WTC11 (cell line): ENCODE data around the gene CCDC77. TPM values are rescaled to one million over a fixed set of nuclear protein-coding genes. Genes with fewer than 3 reads are reported as not detected.

Experiments
- ATAC-seq: fragments of 200-7000 bp; cut with Tn5 transposase; 2 replicates; pipeline ENCODE4 v1.10.0; 2021; ENCODE audit warnings: mild to moderate bottlenecking, moderate library complexity
- CTCF ChIA-PET: fragments of 300-600 bp; sonication (Branson Sonifier 250); formaldehyde crosslinking; loops from one replicate; lab custom pipeline; 2021; ENCODE audit warnings: antibody characterized with exemption; lab: Charles Lee
- POLR2A ChIA-PET: fragments of 350-600 bp; sonication (Branson Sonifier 250); formaldehyde crosslinking; loops from one replicate; lab custom pipeline; 2021; ENCODE audit warnings: antibody characterized with exemption; lab: Charles Lee
- DNase-seq: peaks from one replicate; pipeline ENCODE4 v3.0.0; 2021; ENCODE audit warnings: low spot score
- H3K27ac Mint-ChIP-seq: 2 replicates; pipeline ENCODE4 v1.8.0; 2021; ENCODE audit warnings: mixed read lengths
- H3K27me3 Mint-ChIP-seq: 2 replicates; pipeline ENCODE4 v1.8.0; 2021; ENCODE audit warnings: low read depth, mild to moderate bottlenecking, moderate library complexity, mixed read lengths
- H3K36me3 Mint-ChIP-seq: 2 replicates; pipeline ENCODE4 v1.8.0; 2021; ENCODE audit warnings: mixed read lengths
- H3K4me1 Mint-ChIP-seq: 2 replicates; pipeline ENCODE4 v1.8.0; 2022; ENCODE audit warnings: mixed read lengths
- H3K4me3 Mint-ChIP-seq: 2 replicates; pipeline ENCODE4 v1.8.0; 2021; ENCODE audit warnings: mild to moderate bottlenecking, moderate library complexity, mixed read lengths
- H3K9me3 Mint-ChIP-seq: 2 replicates; pipeline ENCODE4 v1.8.0; 2021; ENCODE audit warnings: mixed read lengths
- ATF1 ChIP-seq: sonication (generic); formaldehyde crosslinking; IDR thresholded peaks from 2 replicates; pipeline ENCODE4 v1.8.1; 2023; ENCODE audit warnings: mild to moderate bottlenecking, moderate library complexity, missing genetic modification reagents
- CTCF ChIP-seq: fragments of 200-600 bp; IDR thresholded peaks from 2 replicates; pipeline ENCODE4 v1.8.0; 2022; ENCODE audit warnings: antibody characterized with exemption
- EMX1 ChIP-seq: fragments of 250-450 bp; sonication (Bioruptor Pico); IDR thresholded peaks from 2 replicates; pipeline ENCODE4 v1.8.0; 2021; ENCODE audit warnings: mild to moderate bottlenecking
- ETV6 ChIP-seq: sonication (generic); formaldehyde crosslinking; IDR thresholded peaks from 2 replicates; pipeline ENCODE4 v1.8.1; 2022; ENCODE audit warnings: mild to moderate bottlenecking, missing genetic modification reagents
- FOXK1 ChIP-seq: sonication (generic); formaldehyde crosslinking; IDR thresholded peaks from 2 replicates; pipeline ENCODE4 v1.8.0; 2022; ENCODE audit warnings: mild to moderate bottlenecking, moderate library complexity, missing genetic modification reagents
- FOXP1 ChIP-seq: sonication (generic); formaldehyde crosslinking; IDR thresholded peaks from 2 replicates; pipeline ENCODE4 v1.8.0; 2022; ENCODE audit warnings: missing genetic modification reagents, mild to moderate bottlenecking, moderate library complexity, borderline replicate concordance
- MLX ChIP-seq: sonication (generic); formaldehyde crosslinking; IDR thresholded peaks from 2 replicates; pipeline ENCODE4 v1.8.1; 2023; ENCODE audit warnings: mild to moderate bottlenecking, missing genetic modification reagents, moderate library complexity
- MXD4 ChIP-seq: fragments of 250-450 bp; sonication (Bioruptor Pico); IDR thresholded peaks from 2 replicates; pipeline ENCODE4 v1.8.0; 2021; ENCODE audit warnings: mild to moderate bottlenecking, moderate library complexity, borderline replicate concordance
- MYBL2 ChIP-seq: sonication (generic); formaldehyde crosslinking; IDR thresholded peaks from 2 replicates; pipeline ENCODE4 v1.8.1; 2023; ENCODE audit warnings: mild to moderate bottlenecking, moderate library complexity, missing genetic modification reagents
- OVOL2 ChIP-seq: fragments of 250-450 bp; sonication (Bioruptor Pico); IDR thresholded peaks from 2 replicates; pipeline ENCODE4 v1.9.0; 2021; ENCODE audit warnings: mild to moderate bottlenecking, borderline replicate concordance
- PRRX2 ChIP-seq: fragments of 250-450 bp; sonication (Bioruptor Pico); IDR thresholded peaks from 2 replicates; pipeline ENCODE4 v1.8.0; 2021; ENCODE audit warnings: mild to moderate bottlenecking
- RELA ChIP-seq: sonication (generic); formaldehyde crosslinking; IDR thresholded peaks from 2 replicates; pipeline ENCODE4 v1.8.1; 2022; ENCODE audit warnings: missing genetic modification reagents, mild to moderate bottlenecking, borderline replicate concordance
- SMAD4 ChIP-seq: sonication (generic); formaldehyde crosslinking; IDR thresholded peaks from 2 replicates; pipeline ENCODE4 v1.8.0; 2022; ENCODE audit warnings: mild to moderate bottlenecking, missing genetic modification reagents
- TCF7 ChIP-seq: sonication (generic); formaldehyde crosslinking; IDR thresholded peaks from 2 replicates; pipeline ENCODE4 v1.8.0; 2022; ENCODE audit warnings: mild to moderate bottlenecking, low read depth, missing genetic modification reagents, moderate library complexity
- TEAD4 ChIP-seq: sonication (generic); formaldehyde crosslinking; IDR thresholded peaks from 2 replicates; pipeline ENCODE4 v1.8.0; 2022; ENCODE audit warnings: mild to moderate bottlenecking, missing genetic modification reagents
- TP53 ChIP-seq: sonication (generic); formaldehyde crosslinking; IDR thresholded peaks from 2 replicates; pipeline ENCODE4 v1.8.1; 2023; ENCODE audit warnings: mild to moderate bottlenecking, missing genetic modification reagents
- ZNF219 ChIP-seq: sonication (generic); formaldehyde crosslinking; IDR thresholded peaks from 2 replicates; pipeline ENCODE4 v1.8.0; 2023; ENCODE audit warnings: missing genetic modification reagents, mild to moderate bottlenecking, borderline replicate concordance
- ZNF232 ChIP-seq: sonication (generic); formaldehyde crosslinking; IDR thresholded peaks from 2 replicates; pipeline ENCODE4 v1.8.0; 2022; ENCODE audit warnings: mild to moderate bottlenecking, missing genetic modification reagents
- ZNF532 ChIP-seq: fragments of 250-450 bp; sonication (Bioruptor Pico); IDR thresholded peaks from 2 replicates; pipeline ENCODE4 v1.9.0; 2021; ENCODE audit warnings: mild to moderate bottlenecking, borderline replicate concordance
- total RNA-seq: library from RNA; stranded (reverse); gene quantifications from 3 replicates; pipeline ENCODE4 v1.2.3, GENCODE V29; 2021

The CCDC77 gene
- total RNA-seq, 1 experiment from 2014 or later = 24.2 TPM

GRCh38 chr12:447141-447540, 45.7 kb downstream of the CCDC77 start:
- no peaks in the 10 kb centered on the region for H3K4me1 Mint-ChIP-seq
- CTCF ChIA-PET = no interaction called here
- POLR2A ChIA-PET = no interaction called here
- H3K36me3 Mint-ChIP-seq = peaks cover 13% of the 10 kb centered on the region
- TF ChIP-seq ATF1 (no peak), TP53 (CRISPR knock-in tag) (no peak), RELA (CRISPR knock-in tag) (no peak), EMX1 (no peak), MLX (CRISPR knock-in tag) (no peak), OVOL2 (CRISPR knock-in tag) (no peak), FOXP1 (CRISPR knock-in tag) (no peak), PRRX2 (no peak), ZNF219 (no peak), CTCF (no peak), MYBL2 (CRISPR knock-in tag) (no peak)
- TF ChIP-seq, all 79 proteins: peak for 0
- no peak overlapping the region for H3K27ac Mint-ChIP-seq
- H3K4me3 Mint-ChIP-seq = no peak overlapping the region
- ATAC-seq = no peak
- H3K9me3 Mint-ChIP-seq = peaks cover 11% of the 10 kb centered on the region
- DNase-seq = no peak
- no peaks in the 10 kb centered on the region for H3K27me3 Mint-ChIP-seq

GRCh38 chr12:449203-449602, 47.8 kb downstream of the CCDC77 start:
- Mint-ChIP-seq H3K9me3 (peaks cover 19% of the 10 kb centered on the region), H3K27me3 (peaks cover 6% of the 10 kb centered on the region; the same call in 1 of the 2 replicates), H3K4me1 (no peaks in the 10 kb centered on the region), H3K4me3 (no peak overlapping the region), H3K27ac (no peak overlapping the region), H3K36me3 (peaks cover 21% of the 10 kb centered on the region)
- POLR2A ChIA-PET = no interaction called here
- CTCF ChIA-PET = interaction anchor here (2.2 kb wide), 1 partner anchor 97 kb away, joined by 5 read pairs; no protein-coding TSS in a partner anchor
- DNase-seq (no peak), ATAC-seq (no peak)
- TF ChIP-seq MXD4 = no peak
- no peak for TF ChIP-seq FOXK1 (CRISPR knock-in tag)

- ATAC-seq (no peak), DNase-seq (no peak)
- peaks cover 25% of the 10 kb centered on the region for H3K9me3 Mint-ChIP-seq
- H3K4me1 Mint-ChIP-seq = 0 out of 2 replicates have a peak, but pooled peaks cover under 1% of the 10 kb centered on the region
- H3K27me3 Mint-ChIP-seq = peaks cover 7% of the 10 kb centered on the region
- ChIA-PET POLR2A (no interaction called here), CTCF (interaction anchor here (0.6 kb wide), 1 partner anchor 64 kb away, joined by 3 read pairs; no protein-coding TSS in a partner anchor)
- H3K27ac Mint-ChIP-seq = no peak overlapping the region
- no peak overlapping the region for H3K4me3 Mint-ChIP-seq
- TF ChIP-seq TEAD4 (no peak), ZNF232 (no peak), ZNF532 (no peak), ETV6 (no peak), TCF7 (CRISPR knock-in tag) (no peak), PRRX2 (no peak), MXD4 (no peak), SMAD4 (CRISPR knock-in tag) (no peak)
- H3K36me3 Mint-ChIP-seq = peaks cover 21% of the 10 kb centered on the region
Measured at GRCh38 chr12:450438-450837, 49.0 kb downstream of the CCDC77 start.
